Keratinocyte (primary cell): ENCODE measurements around the gene ARX. TPM values are rescaled to one million over a fixed set of nuclear protein-coding genes. Genes with fewer than 3 reads are reported as not detected.
A peak's percentile ranks its signal among the peaks of the same experiment; 100 is the strongest.

Source experiments
- DNase-seq: peaks from one replicate; pipeline ENCODE4 v3.0.0-alpha.2; 2011; ENCODE audit warnings: low read depth, missing footprints, low spot score
- FAIRE-seq: peaks from 2 replicates; lab custom pipeline; 2011; peaks lifted over from hg19 to GRCh38; lab: Jason Lieb, UNC
- H2AFZ ChIP-seq: 2 replicates; pipeline ENCODE4 v1.6.0; 2012; ENCODE audit warnings: low read length, control low read depth, inconsistent platforms; ENCODE audit not compliant: control insufficient read depth
- H3K27ac ChIP-seq: 2 replicates; pipeline ENCODE4 v1.5.1; 2011; ENCODE audit warnings: low read length; ENCODE audit not compliant: control insufficient read depth, insufficient read depth
- H3K27me3 ChIP-seq: 3 replicates; pipeline ENCODE4 v1.6.0; 2011; ENCODE audit warnings: low read length; ENCODE audit not compliant: control insufficient read depth, insufficient read depth; ENCODE audit errors: extremely low read depth
- H3K36me3 ChIP-seq, 2 experiments: 2 replicates in 1 of 2; 3 replicates in 1 of 2; pipeline ENCODE4 v1.5.1; 2011; ENCODE audit warnings: low read length in 2 of 2, mild to moderate bottlenecking in 1 of 2; ENCODE audit not compliant: control insufficient read depth in 2 of 2, insufficient read depth in 2 of 2; ENCODE audit errors: extremely low read depth in 1 of 2
- H3K4me1 ChIP-seq: 3 replicates; pipeline ENCODE4 v1.5.1; 2011; ENCODE audit warnings: low read length; ENCODE audit not compliant: control insufficient read depth, insufficient read depth; ENCODE audit errors: extremely low read depth
- H3K4me2 ChIP-seq: 3 replicates; pipeline ENCODE4 v1.6.0; 2011; ENCODE audit warnings: low read depth, low read length; ENCODE audit not compliant: control insufficient read depth, insufficient read depth; ENCODE audit errors: extremely low read depth
- H3K4me3 ChIP-seq, 3 experiments: fragments of 200-600 bp in 1 of 3; sonication (generic) in 1 of 3; 2 replicates in 2 of 3; 3 replicates in 1 of 3; pipeline ENCODE4 v1.5.1; 2011 to 2016; ENCODE audit warnings: low read length in 3 of 3, mild to moderate bottlenecking in 3 of 3, control low read depth in 2 of 3, inconsistent platforms in 1 of 3, low read depth in 1 of 3, mixed read lengths in 1 of 3, mixed run types in 1 of 3, moderate library complexity in 1 of 3; ENCODE audit not compliant: control insufficient read depth in 2 of 3, insufficient read depth in 2 of 3; ENCODE audit errors: extremely low read depth in 1 of 3
- H3K79me2 ChIP-seq: 2 replicates; pipeline ENCODE4 v1.6.0; 2012; ENCODE audit warnings: low read length; ENCODE audit not compliant: control insufficient read depth, insufficient read depth
- H3K9ac ChIP-seq: 3 replicates; pipeline ENCODE4 v1.6.0; 2011; ENCODE audit warnings: low read length; ENCODE audit not compliant: control insufficient read depth, insufficient read depth; ENCODE audit errors: extremely low read depth
- H3K9me1 ChIP-seq: 3 replicates; pipeline ENCODE4 v1.6.0; 2011; ENCODE audit warnings: low read length; ENCODE audit not compliant: control insufficient read depth, insufficient read depth; ENCODE audit errors: extremely low read depth
- H3K9me3 ChIP-seq: 2 replicates; pipeline ENCODE4 v1.5.1; 2012; ENCODE audit warnings: low read depth, low read length; ENCODE audit not compliant: control insufficient read depth
- H4K20me1 ChIP-seq: 3 replicates; pipeline ENCODE4 v1.6.0; 2011; ENCODE audit warnings: low read length; ENCODE audit not compliant: control insufficient read depth, insufficient read depth; ENCODE audit errors: extremely low read depth
- EZH2 ChIP-seq: IDR thresholded peaks from one replicate; pipeline ENCODE4 v1.6.1; 2012; ENCODE audit warnings: inconsistent platforms, mild to moderate bottlenecking, low read length, moderate library complexity
- dilution Hi-C: fragments of 300-500 bp; cut with MboI; formaldehyde crosslinking; loops from one replicate; pipeline ENCODE4 v1.7.0; 2020; ENCODE audit warnings: low sequenced_read_pairs; ENCODE audit not compliant: extremely low pct_ligation_motif_present
- polyA plus RNA-seq, 5 experiments: library from polyadenylated mRNA; depleted of rRNA in 3 of 5; stranded (reverse) in 3 of 5; stranded (forward) in 1 of 5; unstranded in 1 of 5; fragments of >200 nt; gene quantifications; 1 replicate in 1 of 5; 2 replicates in 3 of 5; 3 replicates in 1 of 5; pipeline versions ENCODE4 v1.2.1 to v1.2.3, GENCODE V29; 2011 to 2012; ENCODE audit warnings: missing spikeins in 2 of 5, low read depth in 1 of 5, low replicate concordance in 1 of 5
- TF ChIP-seq, protein P1 (sequence below), 3 experiments: IDR thresholded peaks in 1 of 3; conservative IDR thresholded peaks in 1 of 3; optimal IDR thresholded peaks in 1 of 3; 2 replicates in 2 of 3; 3 replicates in 1 of 3; pipeline versions ENCODE3 to v1.5.1; 2011; ENCODE audit warnings: low read length in 3 of 3, mild to moderate bottlenecking in 3 of 3, moderate library complexity in 2 of 3, control low read depth in 1 of 3, inconsistent platforms in 1 of 3; ENCODE audit not compliant: insufficient read depth in 2 of 3; ENCODE audit errors: extremely low read depth in 1 of 3

Gene ARX
- polyA plus RNA-seq, 1 donor (not counting 4 experiments of a cell fraction or from before 2014, with no cell fraction given), result not detected

DNA sequence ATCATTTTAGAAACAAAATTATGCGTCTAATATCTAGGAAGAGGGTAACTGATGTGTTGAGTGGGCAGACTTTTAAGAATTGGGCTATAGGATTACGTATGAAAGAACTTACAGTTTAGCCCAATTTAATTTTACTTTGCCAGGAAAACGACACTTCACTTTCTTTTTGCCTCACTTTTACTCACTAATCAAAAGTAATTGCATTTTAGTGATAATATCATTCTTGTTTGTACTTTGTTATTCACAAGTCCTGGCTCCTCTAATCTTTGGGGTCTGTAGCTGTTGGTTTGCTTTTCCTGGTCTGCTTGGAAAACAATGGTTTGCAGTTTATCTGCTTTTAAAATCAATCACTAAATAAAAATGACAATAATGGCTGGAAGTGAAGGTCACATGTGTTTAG is 2.9 kb upstream of the ARX start:
- TF ChIP-seq EZH2, result no peak
- TF ChIP-seq, protein P1, sequence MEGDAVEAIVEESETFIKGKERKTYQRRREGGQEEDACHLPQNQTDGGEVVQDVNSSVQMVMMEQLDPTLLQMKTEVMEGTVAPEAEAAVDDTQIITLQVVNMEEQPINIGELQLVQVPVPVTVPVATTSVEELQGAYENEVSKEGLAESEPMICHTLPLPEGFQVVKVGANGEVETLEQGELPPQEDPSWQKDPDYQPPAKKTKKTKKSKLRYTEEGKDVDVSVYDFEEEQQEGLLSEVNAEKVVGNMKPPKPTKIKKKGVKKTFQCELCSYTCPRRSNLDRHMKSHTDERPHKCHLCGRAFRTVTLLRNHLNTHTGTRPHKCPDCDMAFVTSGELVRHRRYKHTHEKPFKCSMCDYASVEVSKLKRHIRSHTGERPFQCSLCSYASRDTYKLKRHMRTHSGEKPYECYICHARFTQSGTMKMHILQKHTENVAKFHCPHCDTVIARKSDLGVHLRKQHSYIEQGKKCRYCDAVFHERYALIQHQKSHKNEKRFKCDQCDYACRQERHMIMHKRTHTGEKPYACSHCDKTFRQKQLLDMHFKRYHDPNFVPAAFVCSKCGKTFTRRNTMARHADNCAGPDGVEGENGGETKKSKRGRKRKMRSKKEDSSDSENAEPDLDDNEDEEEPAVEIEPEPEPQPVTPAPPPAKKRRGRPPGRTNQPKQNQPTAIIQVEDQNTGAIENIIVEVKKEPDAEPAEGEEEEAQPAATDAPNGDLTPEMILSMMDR (optimal IDR thresholded peaks at IDR 0.05 in 1 of 3, IDR thresholded peaks at IDR 0.05 in 1 of 3, conservative IDR thresholded peaks at IDR 0.05 in 1 of 3; ENCODE audit: extremely low read depth in 1 of 3, insufficient read depth in 2 of 3, low read length in 3 of 3), result no peak
- Histone ChIP-seq H3K4me3 (no peak overlapping the region), H2AFZ (no peak overlapping the region), H3K4me2 (no peak overlapping the region), H3K9ac (no peak overlapping the region), H3K36me3 (no peaks in the 10 kb centered on the region), H3K9me3 (no peaks in the 10 kb centered on the region), H3K4me1 (peaks cover 2% of the 10 kb centered on the region), H3K27ac (no peak overlapping the region), H4K20me1 (no peaks in the 10 kb centered on the region), H3K9me1 (no peaks in the 10 kb centered on the region), H3K79me2 (no peaks in the 10 kb centered on the region), H3K27me3 (peaks cover 89% of the 10 kb centered on the region)
- DNase-seq, result no peak
- dilution Hi-C loops, result no loop called here
- no peak for FAIRE-seq

DNA sequence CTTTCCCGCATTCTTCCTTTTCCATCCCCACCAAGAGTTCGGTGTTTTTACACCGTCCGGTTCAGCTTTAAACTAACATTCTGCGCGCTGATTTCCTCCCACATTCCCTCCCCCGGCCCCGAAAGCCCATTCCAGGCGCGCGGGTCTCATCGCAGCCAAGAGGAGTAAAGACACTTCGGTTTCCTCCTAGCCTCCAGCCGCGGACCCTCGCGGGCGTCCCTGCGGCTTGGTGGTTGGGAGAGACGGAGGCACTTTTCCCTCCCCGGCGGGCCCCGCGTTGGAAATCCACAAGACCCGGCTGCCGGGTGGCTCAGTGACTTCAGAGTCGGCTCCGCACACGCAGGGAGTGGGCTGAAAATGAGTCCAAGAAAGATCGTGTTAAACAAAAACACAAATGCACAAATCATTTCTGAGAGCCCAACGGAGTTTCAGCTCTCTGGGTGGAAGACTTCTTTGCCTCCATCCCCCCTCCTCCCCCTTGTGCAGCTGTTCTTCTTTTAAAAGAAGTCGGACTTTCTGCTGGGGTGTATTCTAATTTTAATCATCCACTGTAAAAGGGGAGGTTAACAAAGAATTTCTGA is 2.0 kb upstream of the ARX start:
- Histone ChIP-seq H3K27ac (no peak overlapping the region), H3K9me1 (no peaks in the 10 kb centered on the region), H3K9ac (no peak overlapping the region), H3K4me1 (peaks cover 2% of the 10 kb centered on the region), H3K27me3 (peaks cover 87% of the 10 kb centered on the region), H4K20me1 (no peaks in the 10 kb centered on the region), H3K4me2 (no peak overlapping the region), H3K4me3 (no peak overlapping the region), H3K36me3 (no peaks in the 10 kb centered on the region), H3K79me2 (no peaks in the 10 kb centered on the region), H2AFZ (no peak overlapping the region), H3K9me3 (no peaks in the 10 kb centered on the region)
- no peak for DNase-seq
- TF ChIP-seq, protein P1 (optimal IDR thresholded peaks at IDR 0.05 in 1 of 3, IDR thresholded peaks at IDR 0.05 in 1 of 3, conservative IDR thresholded peaks at IDR 0.05 in 1 of 3; ENCODE audit: extremely low read depth in 1 of 3, insufficient read depth in 2 of 3, low read length in 3 of 3), result no peak
- peak; percentile 95 for TF ChIP-seq EZH2
- no peak for FAIRE-seq
- dilution Hi-C loops, result no loop called here
